Measurements from ENCODE around the gene JAKMIP2.

- TF ChIP-seq CTCF (IDR thresholded peaks at IDR 0.05) (peak in 2 of 3 donors; percentile 63 to 85), EP300 (IDR thresholded peaks at IDR 0.05) (no peak)
Observed at GRCh38 chr5:147822686-147823491, 40.4 kb upstream of the JAKMIP2 start.

All from ovary (tissue), 3 donors.